Keratinocyte (primary cell): ENCODE data around the gene MACROH2A2. TPM values are rescaled to one million over a fixed set of nuclear protein-coding genes. Genes with fewer than 3 reads are reported as not detected.

ENCODE experiments used
- DNase-seq: peaks from one replicate; pipeline ENCODE4 v3.0.0-alpha.2; 2011; ENCODE audit warnings: low read depth, missing footprints, low spot score
- FAIRE-seq: peaks from 2 replicates; lab custom pipeline; 2011; peaks lifted over from hg19 to GRCh38; lab: Jason Lieb, UNC
- H2AFZ ChIP-seq: 2 replicates; pipeline ENCODE4 v1.6.0; 2012; ENCODE audit warnings: low read length, control low read depth, inconsistent platforms; ENCODE audit not compliant: control insufficient read depth
- H3K27ac ChIP-seq: 2 replicates; pipeline ENCODE4 v1.5.1; 2011; ENCODE audit warnings: low read length; ENCODE audit not compliant: control insufficient read depth, insufficient read depth
- H3K27me3 ChIP-seq: 3 replicates; pipeline ENCODE4 v1.6.0; 2011; ENCODE audit warnings: low read length; ENCODE audit not compliant: control insufficient read depth, insufficient read depth; ENCODE audit errors: extremely low read depth
- H3K36me3 ChIP-seq, 2 experiments: 2 replicates in 1 of 2; 3 replicates in 1 of 2; pipeline ENCODE4 v1.5.1; 2011; ENCODE audit warnings: low read length in 2 of 2, mild to moderate bottlenecking in 1 of 2; ENCODE audit not compliant: control insufficient read depth in 2 of 2, insufficient read depth in 2 of 2; ENCODE audit errors: extremely low read depth in 1 of 2
- H3K4me1 ChIP-seq: 3 replicates; pipeline ENCODE4 v1.5.1; 2011; ENCODE audit warnings: low read length; ENCODE audit not compliant: control insufficient read depth, insufficient read depth; ENCODE audit errors: extremely low read depth
- H3K4me2 ChIP-seq: 3 replicates; pipeline ENCODE4 v1.6.0; 2011; ENCODE audit warnings: low read depth, low read length; ENCODE audit not compliant: control insufficient read depth, insufficient read depth; ENCODE audit errors: extremely low read depth
- H3K4me3 ChIP-seq, 3 experiments: fragments of 200-600 bp in 1 of 3; sonication (generic) in 1 of 3; 2 replicates in 2 of 3; 3 replicates in 1 of 3; pipeline ENCODE4 v1.5.1; 2011 to 2016; ENCODE audit warnings: low read length in 3 of 3, mild to moderate bottlenecking in 3 of 3, control low read depth in 2 of 3, inconsistent platforms in 1 of 3, low read depth in 1 of 3, mixed read lengths in 1 of 3, mixed run types in 1 of 3, moderate library complexity in 1 of 3; ENCODE audit not compliant: control insufficient read depth in 2 of 3, insufficient read depth in 2 of 3; ENCODE audit errors: extremely low read depth in 1 of 3
- H3K79me2 ChIP-seq: 2 replicates; pipeline ENCODE4 v1.6.0; 2012; ENCODE audit warnings: low read length; ENCODE audit not compliant: control insufficient read depth, insufficient read depth
- H3K9ac ChIP-seq: 3 replicates; pipeline ENCODE4 v1.6.0; 2011; ENCODE audit warnings: low read length; ENCODE audit not compliant: control insufficient read depth, insufficient read depth; ENCODE audit errors: extremely low read depth
- H3K9me1 ChIP-seq: 3 replicates; pipeline ENCODE4 v1.6.0; 2011; ENCODE audit warnings: low read length; ENCODE audit not compliant: control insufficient read depth, insufficient read depth; ENCODE audit errors: extremely low read depth
- H3K9me3 ChIP-seq: 2 replicates; pipeline ENCODE4 v1.5.1; 2012; ENCODE audit warnings: low read depth, low read length; ENCODE audit not compliant: control insufficient read depth
- H4K20me1 ChIP-seq: 3 replicates; pipeline ENCODE4 v1.6.0; 2011; ENCODE audit warnings: low read length; ENCODE audit not compliant: control insufficient read depth, insufficient read depth; ENCODE audit errors: extremely low read depth
- EZH2 ChIP-seq: IDR thresholded peaks from one replicate; pipeline ENCODE4 v1.6.1; 2012; ENCODE audit warnings: inconsistent platforms, mild to moderate bottlenecking, low read length, moderate library complexity
- dilution Hi-C: fragments of 300-500 bp; cut with MboI; formaldehyde crosslinking; loops from one replicate; pipeline ENCODE4 v1.7.0; 2020; ENCODE audit warnings: low sequenced_read_pairs; ENCODE audit not compliant: extremely low pct_ligation_motif_present
- polyA plus RNA-seq, 5 experiments: library from polyadenylated mRNA; depleted of rRNA in 3 of 5; stranded (reverse) in 3 of 5; stranded (forward) in 1 of 5; unstranded in 1 of 5; fragments of >200 nt; gene quantifications; 1 replicate in 1 of 5; 2 replicates in 3 of 5; 3 replicates in 1 of 5; pipeline versions ENCODE4 v1.2.1 to v1.2.3, GENCODE V29; 2011 to 2012; ENCODE audit warnings: missing spikeins in 2 of 5, low read depth in 1 of 5, low replicate concordance in 1 of 5
- TF ChIP-seq, protein P1 (sequence below), 3 experiments: IDR thresholded peaks in 1 of 3; conservative IDR thresholded peaks in 1 of 3; optimal IDR thresholded peaks in 1 of 3; 2 replicates in 2 of 3; 3 replicates in 1 of 3; pipeline versions ENCODE3 to v1.5.1; 2011; ENCODE audit warnings: low read length in 3 of 3, mild to moderate bottlenecking in 3 of 3, moderate library complexity in 2 of 3, control low read depth in 1 of 3, inconsistent platforms in 1 of 3; ENCODE audit not compliant: insufficient read depth in 2 of 3; ENCODE audit errors: extremely low read depth in 1 of 3

The MACROH2A2 gene
- polyA plus RNA-seq, 1 donor (not counting 4 experiments of a cell fraction or from before 2014, with no cell fraction given), result 11.6 TPM

DNA sequence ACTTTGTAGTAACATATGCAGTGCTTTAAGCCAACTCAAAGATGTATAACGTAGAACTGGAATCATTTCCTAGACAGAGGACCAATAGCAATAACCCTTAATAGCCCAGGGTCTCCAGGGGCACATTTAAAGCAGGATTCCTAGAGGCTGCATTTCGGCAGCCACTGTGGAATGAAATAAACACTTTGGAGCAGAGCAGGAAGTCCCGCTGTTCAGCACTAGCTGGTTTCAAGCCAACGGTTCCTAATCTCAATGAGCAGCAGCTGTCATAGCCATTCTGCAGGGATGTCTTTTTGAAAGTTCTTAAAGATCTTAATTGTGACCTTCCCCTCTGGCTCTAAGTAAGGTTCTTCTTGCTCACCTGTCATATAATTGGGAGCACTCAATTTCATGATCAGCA is 18.4 kb upstream of the MACROH2A2 start:
- no peaks in the 10 kb centered on the region for H4K20me1 ChIP-seq
- H3K79me2 ChIP-seq, result no peaks in the 10 kb centered on the region
- H3K27me3 ChIP-seq, result peaks cover 5% of the 10 kb centered on the region
- no peak overlapping the region for H3K4me2 ChIP-seq
- no peak overlapping the region for H3K4me3 ChIP-seq
- dilution Hi-C loops, result no loop called here
- no peaks in the 10 kb centered on the region for H3K9me3 ChIP-seq
- H3K27ac ChIP-seq, result no peak overlapping the region
- DNase-seq (no peak), FAIRE-seq (no peak)
- no peak overlapping the region for H3K9ac ChIP-seq
- TF ChIP-seq, protein P1, sequence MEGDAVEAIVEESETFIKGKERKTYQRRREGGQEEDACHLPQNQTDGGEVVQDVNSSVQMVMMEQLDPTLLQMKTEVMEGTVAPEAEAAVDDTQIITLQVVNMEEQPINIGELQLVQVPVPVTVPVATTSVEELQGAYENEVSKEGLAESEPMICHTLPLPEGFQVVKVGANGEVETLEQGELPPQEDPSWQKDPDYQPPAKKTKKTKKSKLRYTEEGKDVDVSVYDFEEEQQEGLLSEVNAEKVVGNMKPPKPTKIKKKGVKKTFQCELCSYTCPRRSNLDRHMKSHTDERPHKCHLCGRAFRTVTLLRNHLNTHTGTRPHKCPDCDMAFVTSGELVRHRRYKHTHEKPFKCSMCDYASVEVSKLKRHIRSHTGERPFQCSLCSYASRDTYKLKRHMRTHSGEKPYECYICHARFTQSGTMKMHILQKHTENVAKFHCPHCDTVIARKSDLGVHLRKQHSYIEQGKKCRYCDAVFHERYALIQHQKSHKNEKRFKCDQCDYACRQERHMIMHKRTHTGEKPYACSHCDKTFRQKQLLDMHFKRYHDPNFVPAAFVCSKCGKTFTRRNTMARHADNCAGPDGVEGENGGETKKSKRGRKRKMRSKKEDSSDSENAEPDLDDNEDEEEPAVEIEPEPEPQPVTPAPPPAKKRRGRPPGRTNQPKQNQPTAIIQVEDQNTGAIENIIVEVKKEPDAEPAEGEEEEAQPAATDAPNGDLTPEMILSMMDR (optimal IDR thresholded peaks at IDR 0.05 in 1 of 3, IDR thresholded peaks at IDR 0.05 in 1 of 3, conservative IDR thresholded peaks at IDR 0.05 in 1 of 3; ENCODE audit: extremely low read depth in 1 of 3, insufficient read depth in 2 of 3, low read length in 3 of 3), result no peak
- TF ChIP-seq EZH2, result no peak
- H3K9me1 ChIP-seq, result no peaks in the 10 kb centered on the region
- no peaks in the 10 kb centered on the region for H3K4me1 ChIP-seq
- no peaks in the 10 kb centered on the region for H3K36me3 ChIP-seq
- H2AFZ ChIP-seq, result no peak overlapping the region

GRCh38 chr10:70035531-70035930 is 17.1 kb upstream of the MACROH2A2 start:
- H3K9me3 ChIP-seq, result no peaks in the 10 kb centered on the region
- no peaks in the 10 kb centered on the region for H3K79me2 ChIP-seq
- TF ChIP-seq EZH2, result no peak
- TF ChIP-seq, protein P1 (optimal IDR thresholded peaks at IDR 0.05 in 1 of 3, IDR thresholded peaks at IDR 0.05 in 1 of 3, conservative IDR thresholded peaks at IDR 0.05 in 1 of 3; ENCODE audit: extremely low read depth in 1 of 3, insufficient read depth in 2 of 3, low read length in 3 of 3), result no peak
- H3K36me3 ChIP-seq, result no peaks in the 10 kb centered on the region
- no peak overlapping the region for H3K4me2 ChIP-seq
- H4K20me1 ChIP-seq, result no peaks in the 10 kb centered on the region
- no peaks in the 10 kb centered on the region for H3K4me1 ChIP-seq
- FAIRE-seq (no peak), DNase-seq (no peak)
- H3K9me1 ChIP-seq, result no peaks in the 10 kb centered on the region
- dilution Hi-C loops, result no loop called here
- H3K27me3 ChIP-seq, result peaks cover 5% of the 10 kb centered on the region
- no peak overlapping the region for H2AFZ ChIP-seq
- H3K4me3 ChIP-seq, result no peak overlapping the region
- H3K27ac ChIP-seq, result no peak overlapping the region
- H3K9ac ChIP-seq, result no peak overlapping the region
